Measurements from ENCODE around the gene ELAPOR2.
"Not testable (repeated sequence)": the region's sequence is repeated elsewhere in the genome, so short reads cannot be mapped to it uniquely, and the experiment has no call there.

The ELAPOR2 gene, protein sequence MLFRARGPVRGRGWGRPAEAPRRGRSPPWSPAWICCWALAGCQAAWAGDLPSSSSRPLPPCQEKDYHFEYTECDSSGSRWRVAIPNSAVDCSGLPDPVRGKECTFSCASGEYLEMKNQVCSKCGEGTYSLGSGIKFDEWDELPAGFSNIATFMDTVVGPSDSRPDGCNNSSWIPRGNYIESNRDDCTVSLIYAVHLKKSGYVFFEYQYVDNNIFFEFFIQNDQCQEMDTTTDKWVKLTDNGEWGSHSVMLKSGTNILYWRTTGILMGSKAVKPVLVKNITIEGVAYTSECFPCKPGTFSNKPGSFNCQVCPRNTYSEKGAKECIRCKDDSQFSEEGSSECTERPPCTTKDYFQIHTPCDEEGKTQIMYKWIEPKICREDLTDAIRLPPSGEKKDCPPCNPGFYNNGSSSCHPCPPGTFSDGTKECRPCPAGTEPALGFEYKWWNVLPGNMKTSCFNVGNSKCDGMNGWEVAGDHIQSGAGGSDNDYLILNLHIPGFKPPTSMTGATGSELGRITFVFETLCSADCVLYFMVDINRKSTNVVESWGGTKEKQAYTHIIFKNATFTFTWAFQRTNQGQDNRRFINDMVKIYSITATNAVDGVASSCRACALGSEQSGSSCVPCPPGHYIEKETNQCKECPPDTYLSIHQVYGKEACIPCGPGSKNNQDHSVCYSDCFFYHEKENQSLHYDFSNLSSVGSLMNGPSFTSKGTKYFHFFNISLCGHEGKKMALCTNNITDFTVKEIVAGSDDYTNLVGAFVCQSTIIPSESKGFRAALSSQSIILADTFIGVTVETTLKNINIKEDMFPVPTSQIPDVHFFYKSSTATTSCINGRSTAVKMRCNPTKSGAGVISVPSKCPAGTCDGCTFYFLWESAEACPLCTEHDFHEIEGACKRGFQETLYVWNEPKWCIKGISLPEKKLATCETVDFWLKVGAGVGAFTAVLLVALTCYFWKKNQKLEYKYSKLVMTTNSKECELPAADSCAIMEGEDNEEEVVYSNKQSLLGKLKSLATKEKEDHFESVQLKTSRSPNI
- total RNA-seq, result 10.1 reads per million, percentile 32 among the genes with 10 or more reads in this experiment

DNA sequence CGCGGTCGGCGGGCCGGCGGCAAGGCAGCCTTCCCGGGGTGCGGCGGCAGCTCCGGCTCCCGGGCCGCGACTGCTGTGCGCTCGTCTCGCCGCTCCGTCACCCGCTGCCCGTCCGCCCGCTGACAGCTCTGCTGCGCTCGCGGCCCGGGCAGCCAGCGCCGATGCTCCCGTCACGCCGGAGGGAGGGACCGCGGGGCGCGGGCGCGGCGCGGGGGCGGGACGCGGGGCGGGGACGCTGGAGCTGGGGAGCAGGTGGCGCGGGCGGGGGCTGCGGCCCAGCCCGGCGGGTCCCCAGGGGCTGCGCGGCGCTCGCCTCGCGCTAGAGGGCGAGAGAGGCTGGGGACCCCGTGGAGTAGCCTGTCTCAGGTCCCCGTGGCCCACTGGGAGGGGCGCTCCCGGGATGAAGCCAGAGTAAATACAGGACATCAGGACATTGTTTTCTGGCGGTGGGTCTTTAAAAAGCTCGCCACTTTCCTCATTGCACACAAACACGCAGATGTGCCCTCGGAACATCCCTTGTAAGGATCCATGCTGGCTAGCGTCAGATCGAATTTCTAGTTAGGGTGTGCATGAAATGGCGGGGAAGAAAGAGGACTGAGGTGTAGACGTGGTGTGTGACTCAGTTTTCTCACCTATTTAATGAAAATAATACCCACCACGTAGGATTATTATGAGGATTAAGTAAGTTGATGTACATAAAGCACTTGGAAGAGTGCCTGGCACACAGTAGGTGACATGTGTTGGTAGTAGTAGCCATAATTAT, at the start of gene ELAPOR2:
TSS of gene ELAPOR2 (minus strand) at position 130 of the 763 bp plus-strand sequence. CDS start 141 bp downstream, outside the sequence.
- DNase-seq, result peak; percentile 72

DNA sequence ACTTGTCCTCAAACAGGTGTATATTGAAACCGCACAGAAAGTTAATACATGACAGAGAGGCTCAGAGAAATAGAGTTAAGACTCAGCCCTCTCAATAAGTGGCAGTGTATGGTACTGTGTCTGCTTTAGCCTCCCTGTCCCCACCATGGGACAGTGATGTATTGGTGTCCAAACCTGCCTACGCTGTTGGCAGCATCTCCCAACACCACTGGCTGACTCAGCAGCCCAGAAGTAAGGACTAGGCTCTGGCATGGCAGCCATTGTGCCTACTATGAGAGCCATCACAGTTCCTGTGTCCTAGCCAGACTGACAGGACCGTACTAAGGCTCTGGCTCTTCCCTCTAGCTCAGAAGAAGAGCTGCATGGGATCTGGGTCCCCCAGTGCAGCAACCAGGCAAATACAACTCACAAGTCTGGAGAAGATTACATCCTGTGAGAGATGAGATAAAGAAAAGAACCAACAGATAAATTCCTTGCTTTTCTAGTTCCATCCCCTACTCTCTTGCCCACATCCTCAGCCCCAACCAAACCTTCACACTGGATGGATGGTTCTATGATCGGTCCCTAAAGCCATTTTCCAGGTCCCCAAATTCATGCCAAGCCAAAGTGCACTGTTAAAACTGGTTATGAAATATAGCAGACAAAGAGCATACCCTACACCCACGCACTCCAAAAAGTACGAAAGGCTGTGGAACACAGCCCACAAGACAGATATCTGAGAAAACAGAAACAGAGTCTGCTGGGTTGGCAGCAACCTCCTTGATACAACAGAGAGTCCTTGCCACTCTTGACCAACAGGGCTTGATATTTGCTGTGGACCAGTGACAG, 48.7 kb upstream of the ELAPOR2 start:
- DNase-seq, result no peak

DNA sequence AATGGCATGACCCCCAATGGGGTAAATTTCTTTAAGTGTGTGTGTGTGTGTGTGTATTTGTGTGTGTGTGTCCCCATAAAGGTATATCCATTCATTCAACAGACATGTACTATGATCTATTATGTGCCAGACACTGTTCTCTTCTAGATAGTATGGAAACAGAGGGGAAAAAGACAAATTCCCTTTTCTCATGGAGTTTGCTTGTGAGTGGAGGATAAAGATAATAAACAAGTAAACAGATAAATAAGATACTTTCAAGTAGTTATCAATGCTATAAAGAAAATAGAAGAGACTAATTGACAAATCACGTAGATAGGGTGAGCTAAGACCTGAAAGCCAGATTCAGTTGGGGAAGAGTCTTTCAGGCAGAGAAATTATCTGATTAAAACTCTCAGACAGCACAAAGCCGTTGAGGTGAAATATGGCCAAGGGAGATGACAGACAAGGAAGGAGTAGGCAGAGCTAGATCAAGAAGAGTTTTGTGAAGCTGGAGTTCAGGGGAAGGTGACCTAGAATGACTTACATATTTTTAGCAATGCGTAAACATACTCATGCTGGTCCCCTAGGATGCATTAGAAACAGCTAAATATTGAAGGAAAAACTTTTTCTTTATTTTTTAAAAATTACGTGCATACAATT, 47.6 kb upstream of the ELAPOR2 start:
- DNase-seq, result no peak

DNA sequence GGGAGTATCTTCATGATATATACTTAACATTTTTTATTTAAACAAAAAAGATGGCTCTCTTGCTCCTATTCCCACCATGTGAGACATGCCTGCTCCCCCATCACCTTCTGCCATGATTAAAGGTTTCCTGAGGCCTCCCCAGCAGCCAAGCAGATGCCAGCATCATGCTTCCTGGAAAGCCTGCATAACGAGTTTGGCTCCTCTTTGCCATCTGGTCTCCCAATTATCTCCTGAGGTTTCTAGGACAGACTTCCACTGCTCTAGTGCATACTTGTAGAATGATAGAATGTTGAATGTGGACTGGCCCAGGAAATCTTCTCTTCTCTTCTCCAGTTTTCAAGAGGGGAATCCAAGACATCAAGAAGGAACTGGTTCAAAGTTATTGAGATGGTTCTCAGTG, 45.9 kb upstream of the ELAPOR2 start:
- no peak for DNase-seq

DNA sequence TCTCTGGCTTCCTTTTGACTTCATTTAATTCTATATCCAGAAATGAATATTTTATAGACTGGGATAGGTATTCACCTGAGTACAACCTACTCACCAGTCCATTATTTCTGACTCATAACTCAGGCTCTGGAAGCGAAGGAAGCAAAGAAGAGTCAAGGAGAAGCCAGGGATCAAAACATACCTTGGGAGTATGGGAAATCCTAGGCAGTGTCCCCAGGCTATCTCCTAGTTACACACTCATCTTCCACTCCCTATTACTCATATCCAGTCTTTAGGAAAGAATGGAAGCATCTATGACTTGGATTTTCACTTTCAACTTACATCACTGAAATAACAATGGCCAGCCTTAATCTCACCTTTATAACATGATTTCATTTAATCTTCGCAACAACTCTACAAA, 40.9 kb upstream of the ELAPOR2 start:
- DNase-seq, result no peak

DNA sequence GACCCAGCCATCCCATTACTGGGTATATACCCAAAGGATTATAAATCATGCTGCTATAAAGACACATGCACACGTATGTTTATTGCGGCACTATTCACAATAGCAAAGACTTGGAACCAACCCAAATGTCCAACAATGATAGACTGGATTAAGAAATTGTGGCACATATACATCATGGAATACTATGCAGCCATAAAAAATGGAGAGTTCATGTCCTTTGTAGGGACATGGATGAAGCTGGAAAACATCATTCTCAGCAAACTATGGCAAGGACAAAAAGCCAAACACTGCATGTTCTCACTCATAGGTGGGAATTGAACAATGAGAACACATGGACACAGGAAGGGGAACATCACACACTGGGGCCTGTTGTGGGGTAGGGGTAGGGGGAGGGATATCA, 37.9 kb upstream of the ELAPOR2 start:
- DNase-seq, result not testable (repeated sequence)

DNA sequence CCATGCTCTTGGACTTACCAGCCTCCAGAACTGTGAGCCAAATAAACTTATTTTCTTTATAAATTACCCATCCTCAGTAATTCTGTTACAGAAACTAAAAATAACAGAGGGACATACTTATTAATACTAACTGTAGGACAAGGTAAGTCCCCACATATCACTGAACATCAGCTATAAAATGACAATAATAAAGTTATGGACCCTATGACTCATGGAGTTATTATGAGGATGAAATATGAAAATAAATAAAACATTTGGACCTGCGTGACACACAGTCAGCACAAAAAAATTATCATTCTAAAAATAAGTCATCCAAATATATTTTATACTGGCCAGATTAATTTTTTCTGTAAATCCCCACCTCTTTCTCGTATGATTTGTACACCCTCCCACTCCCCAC, 34.9 kb upstream of the ELAPOR2 start:
- no peak for DNase-seq

DNA sequence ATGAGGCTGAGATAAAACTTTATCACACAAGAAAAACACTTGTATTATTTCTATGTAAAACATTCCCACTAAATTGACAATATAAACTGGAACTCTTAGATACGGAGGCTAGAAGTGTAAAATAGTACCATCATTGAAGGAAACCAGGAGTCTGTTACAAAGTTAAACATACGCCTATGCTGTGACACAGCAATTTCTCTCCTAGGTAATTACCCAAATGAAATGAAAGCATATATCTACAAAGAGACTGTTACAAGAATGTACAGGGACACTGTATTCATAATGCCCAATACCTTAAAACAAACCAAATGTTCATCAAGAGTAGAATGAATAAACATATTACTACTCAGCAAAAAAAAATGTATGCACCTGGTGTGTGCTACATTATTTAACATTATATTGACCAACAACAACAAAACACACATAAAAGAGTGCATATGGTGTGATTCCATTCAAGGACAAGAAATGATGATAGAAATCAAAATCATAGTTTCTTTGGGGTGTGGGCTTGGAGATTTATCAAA, 33.2 kb upstream of the ELAPOR2 start:
- DNase-seq, result no peak

DNA sequence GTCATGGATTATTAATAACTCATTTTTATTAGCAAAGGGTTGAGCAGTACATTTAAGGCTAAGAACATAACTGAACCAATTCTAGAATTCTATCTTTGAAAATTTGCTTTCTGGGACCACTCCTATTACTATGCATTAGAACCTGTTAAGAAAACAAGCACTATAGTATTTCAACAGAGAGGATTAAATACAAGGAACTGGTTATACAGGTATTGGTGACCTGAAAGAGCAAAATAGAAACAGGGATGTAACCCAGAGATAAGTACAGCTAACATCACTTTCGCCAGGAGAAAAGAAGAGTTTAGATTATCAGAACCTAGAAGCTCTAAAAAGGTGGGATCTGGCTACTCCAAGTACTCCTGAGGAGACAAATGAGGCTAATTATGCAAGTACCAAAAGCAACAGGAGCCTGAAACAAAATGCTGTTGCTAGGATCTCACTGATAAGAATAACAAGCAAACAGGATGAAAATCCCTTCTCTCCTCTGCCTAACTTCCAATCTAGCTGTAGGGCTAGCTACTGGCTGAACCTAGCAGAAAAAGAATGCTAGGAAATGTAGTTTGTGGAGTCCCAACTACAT, 32.1 kb upstream of the ELAPOR2 start:
- no peak for DNase-seq

DNA sequence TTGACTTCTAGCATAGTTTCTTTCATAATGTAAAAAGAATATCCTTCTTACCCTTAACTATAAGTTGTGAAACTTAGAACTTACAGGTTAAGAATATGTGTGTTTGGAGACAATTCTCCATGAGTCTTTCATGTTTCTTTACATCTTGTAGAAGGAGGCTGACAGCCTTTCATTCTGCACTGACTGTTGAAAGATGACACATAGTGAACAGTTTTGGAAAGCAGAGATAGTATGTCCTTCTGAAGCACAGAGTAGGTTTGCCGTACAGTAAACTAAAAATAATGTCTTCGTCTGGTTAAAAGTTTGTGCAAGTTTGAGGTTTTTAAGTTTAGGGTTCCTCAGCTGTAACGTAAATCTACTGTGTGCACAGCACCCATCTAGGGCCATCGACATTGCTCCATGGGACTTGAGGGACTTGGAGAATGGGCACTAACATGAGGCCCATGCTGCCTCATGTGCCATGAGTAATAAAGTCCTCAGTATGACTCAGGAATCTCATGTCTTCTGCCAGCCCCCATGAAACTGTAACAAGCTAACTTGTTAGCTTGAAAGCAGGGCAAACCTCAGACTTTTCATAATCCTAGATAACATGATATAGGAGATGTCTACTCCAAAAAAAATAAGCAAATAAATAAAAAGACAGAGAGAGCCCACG, 24.5 kb upstream of the ELAPOR2 start:
- no peak for DNase-seq

DNA sequence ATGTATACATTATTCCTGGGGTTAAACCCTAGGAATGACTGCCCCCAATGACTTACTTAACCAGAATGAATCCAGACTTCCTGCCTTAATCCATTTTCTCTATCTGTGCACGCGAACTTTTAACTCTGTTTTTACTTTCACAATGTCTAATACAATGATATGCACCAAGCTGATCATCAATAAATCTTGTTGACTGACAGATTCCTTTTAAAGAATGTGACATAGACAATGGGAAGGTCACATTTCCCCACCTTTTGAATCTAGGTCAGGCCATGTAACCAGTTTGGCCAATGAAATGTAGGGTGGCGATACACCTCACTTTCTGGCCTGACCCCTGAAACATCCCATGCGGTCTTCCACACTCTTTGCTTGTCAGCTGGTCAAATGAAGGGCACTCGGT, 23.2 kb upstream of the ELAPOR2 start:
- DNase-seq, result no peak

DNA sequence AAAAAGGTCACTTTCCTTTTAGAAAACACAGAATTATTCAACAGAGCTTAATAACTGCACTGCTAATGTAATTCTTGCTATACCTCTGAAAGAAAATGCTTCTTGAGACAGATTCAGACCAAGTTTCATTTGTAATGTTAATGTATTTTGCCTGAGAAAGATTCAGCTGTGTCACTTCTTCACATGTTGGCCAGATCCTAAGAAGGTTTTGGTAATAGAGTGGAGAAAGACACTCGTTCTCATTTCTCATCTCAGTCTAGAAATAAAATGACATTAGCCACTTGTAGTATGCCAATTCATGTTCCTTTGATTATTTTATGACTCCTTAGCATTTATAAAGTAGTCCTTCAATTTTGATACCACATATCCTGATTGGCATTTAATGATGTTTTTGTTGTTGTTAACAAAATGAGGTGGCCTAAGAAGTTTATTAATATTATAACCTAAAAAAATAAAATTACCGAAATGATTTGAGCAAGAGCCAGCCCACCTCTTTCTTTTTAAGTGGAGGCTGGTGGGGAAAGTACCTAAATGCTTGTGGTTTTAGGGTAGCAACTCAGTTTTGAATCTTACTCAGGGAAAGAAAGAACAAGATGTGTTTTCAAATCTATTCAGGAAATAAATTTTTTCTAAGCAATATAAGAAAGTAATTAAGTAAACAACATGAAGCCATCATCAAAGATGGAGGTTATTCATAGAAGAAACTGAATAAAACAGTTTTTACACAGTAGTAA, 16.4 kb upstream of the ELAPOR2 start:
- no peak for DNase-seq

DNA sequence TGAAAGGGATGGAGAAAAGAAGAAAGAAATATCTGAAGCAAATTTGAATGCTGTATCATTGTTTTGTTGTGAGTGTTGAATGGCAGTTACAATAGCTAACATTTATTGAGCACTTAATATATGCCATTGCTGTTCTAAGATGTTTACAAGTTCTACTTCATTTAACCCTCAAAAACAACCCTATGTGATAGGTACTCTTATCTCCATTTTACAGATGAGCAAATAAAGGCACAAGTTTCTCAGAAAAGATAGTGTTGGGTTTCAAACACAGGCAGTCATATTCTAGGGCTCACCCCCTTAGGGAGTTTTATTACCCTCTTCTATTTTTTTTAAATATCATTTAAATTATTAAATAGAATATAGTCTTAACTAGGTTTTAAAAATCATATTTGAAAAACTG, 8.3 kb upstream of the ELAPOR2 start:
- DNase-seq, result no peak

DNA sequence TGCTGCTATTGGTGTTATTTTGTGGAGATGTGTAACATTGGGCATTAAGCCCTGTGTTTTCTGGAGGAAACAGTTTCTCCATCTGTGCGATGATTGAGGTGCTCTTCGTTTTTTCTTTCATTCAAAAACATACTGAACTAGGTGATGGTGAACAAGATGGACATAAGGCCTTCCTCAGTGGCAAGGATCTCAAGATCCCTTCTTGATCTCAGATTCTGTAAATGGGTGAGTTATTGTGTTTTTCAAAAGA, 759 bp upstream of the ELAPOR2 start:
- no peak for DNase-seq

DNA sequence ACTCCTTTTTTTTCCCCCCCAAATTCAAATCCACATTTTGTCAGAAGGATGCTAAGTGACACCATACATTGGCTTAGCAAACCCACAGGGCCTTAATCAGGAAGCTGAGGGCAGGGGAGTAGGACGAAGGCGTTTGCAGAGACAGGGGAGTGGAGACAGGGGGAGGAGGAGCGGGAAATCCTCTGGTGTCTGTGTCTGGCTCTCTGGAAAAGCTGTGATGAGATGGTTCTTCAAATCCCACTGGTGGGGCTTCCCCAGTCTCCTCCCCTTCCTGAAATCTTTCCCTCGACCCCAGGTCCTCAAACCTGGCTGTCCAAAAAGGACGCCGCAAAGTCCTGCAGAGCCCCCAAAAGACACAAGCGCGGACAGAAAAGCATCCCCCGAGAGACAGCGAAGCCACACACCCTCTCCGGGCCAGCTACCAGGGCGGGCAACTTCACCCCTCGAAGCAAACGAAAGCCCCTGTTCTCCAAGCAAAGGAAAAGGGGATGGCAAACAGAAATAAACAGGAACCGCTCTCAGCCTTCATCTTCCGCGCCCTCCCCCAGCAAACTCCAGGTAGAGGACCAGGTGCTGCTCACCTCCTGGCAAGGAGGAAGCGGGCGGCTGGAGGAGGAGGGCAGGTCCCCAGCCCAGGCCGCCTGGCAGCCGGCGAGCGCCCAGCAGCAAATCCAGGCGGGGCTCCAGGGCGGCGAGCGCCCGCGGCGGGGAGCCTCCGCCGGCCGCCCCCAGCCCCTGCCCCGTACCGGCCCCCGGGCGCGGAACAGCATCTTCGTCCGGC, 520 bp downstream of the ELAPOR2 start:
- DNase-seq, result peak; percentile 10

DNA sequence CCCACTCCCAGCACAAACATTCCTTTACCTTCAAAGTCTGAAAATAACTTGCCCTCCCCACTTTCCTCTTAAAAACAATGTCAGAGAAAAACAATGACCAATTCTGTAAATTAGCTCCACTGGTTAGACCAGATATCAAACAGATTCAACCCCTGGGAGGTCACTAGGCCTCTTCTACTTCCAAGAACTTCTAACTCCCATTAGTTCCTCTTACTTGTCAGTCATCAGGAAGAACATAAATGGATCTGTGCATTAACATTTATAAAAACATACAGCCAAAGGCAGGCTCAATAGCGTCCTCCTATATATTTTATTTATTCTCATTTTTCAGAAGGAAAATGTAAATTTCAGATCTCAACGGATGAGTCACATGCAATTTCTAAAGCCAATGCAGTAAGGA, 2.2 kb downstream of the ELAPOR2 start:
- DNase-seq, result no peak

DNA sequence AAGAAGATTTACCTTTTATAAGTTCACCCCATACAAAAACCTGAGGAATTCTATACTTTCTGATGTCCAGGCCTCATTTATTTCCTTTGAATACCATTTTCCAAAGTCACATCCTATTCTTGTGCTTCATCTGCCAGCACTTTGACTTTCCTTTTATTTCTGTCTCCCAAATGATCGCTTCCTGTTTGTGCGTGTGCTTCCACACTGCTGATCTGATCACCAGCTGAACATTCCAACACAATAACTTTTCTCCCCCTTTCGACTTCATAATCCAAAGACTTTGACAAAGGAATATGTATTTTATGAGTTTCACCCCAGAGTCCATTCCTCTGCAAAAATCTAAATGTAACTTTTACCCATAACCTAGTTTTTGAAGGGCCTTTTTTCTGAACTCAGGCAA, 3.1 kb downstream of the ELAPOR2 start:
- DNase-seq, result no peak

DNA sequence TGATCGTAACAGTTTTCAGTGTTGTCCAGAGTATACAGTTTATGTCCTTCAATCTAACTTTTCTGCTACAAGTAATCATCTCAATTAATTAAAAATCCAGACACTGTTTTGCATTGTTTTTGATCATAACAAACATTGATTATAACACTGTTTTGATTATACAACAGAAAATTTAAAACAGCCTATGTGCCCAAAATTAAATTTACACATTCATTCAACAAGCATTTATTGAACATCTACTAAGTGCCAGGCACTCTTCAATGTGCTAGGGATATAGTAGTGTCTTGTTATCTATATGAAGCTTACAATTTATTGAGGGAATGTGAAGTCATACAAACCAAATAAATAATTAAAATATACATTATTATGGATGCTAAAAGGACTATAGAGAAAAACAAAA, 10.6 kb downstream of the ELAPOR2 start:
- no peak for DNase-seq

DNA sequence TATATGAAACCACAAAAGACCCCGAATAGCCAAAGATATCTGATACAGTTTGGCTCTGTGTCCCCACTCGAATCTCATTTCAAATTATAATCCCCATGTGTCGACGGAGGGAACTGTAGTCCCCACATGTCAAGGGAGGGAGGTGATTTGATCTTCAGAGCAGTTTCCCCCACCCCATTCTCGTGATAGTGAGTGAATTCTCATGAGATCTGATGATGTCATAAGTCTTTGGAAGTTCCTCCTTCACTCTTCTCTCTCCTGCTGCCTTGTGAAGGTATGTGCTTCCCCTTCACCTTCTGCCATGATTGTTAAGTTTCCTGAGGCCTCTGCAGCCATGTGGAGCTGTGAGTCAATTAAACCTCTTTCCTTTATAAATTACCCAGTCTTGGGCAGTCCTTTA, 13.0 kb downstream of the ELAPOR2 start:
- no peak for DNase-seq
